ENCODE data around the gene C16orf78.

C16orf78 gene

GRCh38 chr16:49431040-49431439 is 57.4 kb downstream of the C16orf78 start (continued):
- TF ChIP-seq PATZ1 (CRISPR knock-in tag; IDR thresholded peaks at IDR 0.05; ENCODE audit: borderline replicate concordance) (no peak), ESRRG (CRISPR knock-in tag; IDR thresholded peaks at IDR 0.05) (no peak), ZNF8 (CRISPR knock-in tag; IDR thresholded peaks at IDR 0.05) (no peak), ZFP30 (CRISPR knock-in tag; IDR thresholded peaks at IDR 0.05) (no peak), ZNF565 (CRISPR knock-in tag; conservative IDR thresholded peaks at IDR 0.05; ENCODE audit: low read depth) (no peak), OSR1 (CRISPR knock-in tag; IDR thresholded peaks at IDR 0.05) (no peak), TOX (CRISPR knock-in tag; IDR thresholded peaks at IDR 0.05; ENCODE audit: borderline replicate concordance) (no peak), BACH2 (CRISPR knock-in tag; IDR thresholded peaks at IDR 0.05; ENCODE audit: borderline replicate concordance) (no peak), TSHZ2 (CRISPR knock-in tag; IDR thresholded peaks at IDR 0.05) (no peak)

- no peak for TF ChIP-seq PATZ1 (CRISPR knock-in tag; IDR thresholded peaks at IDR 0.05; ENCODE audit: borderline replicate concordance)
- no peak for TF ChIP-seq TOX (CRISPR knock-in tag; IDR thresholded peaks at IDR 0.05; ENCODE audit: borderline replicate concordance)
- no peak for TF ChIP-seq ISL1 (CRISPR knock-in tag; IDR thresholded peaks at IDR 0.05)
- TF ChIP-seq TCF4 (CRISPR knock-in tag; IDR thresholded peaks at IDR 0.05; ENCODE audit: borderline replicate concordance), result no peak
- TF ChIP-seq OSR1 (CRISPR knock-in tag; IDR thresholded peaks at IDR 0.05), result no peak
- no peak for TF ChIP-seq ZFP30 (CRISPR knock-in tag; IDR thresholded peaks at IDR 0.05)
- TF ChIP-seq CSDC2 (CRISPR knock-in tag; IDR thresholded peaks at IDR 0.05), result no peak
- TF ChIP-seq PPARA (CRISPR knock-in tag; IDR thresholded peaks at IDR 0.05; ENCODE audit: borderline replicate concordance), result no peak
- no peak for TF ChIP-seq SNAI2 (CRISPR knock-in tag; IDR thresholded peaks at IDR 0.05)
- TF ChIP-seq TSHZ2 (CRISPR knock-in tag; IDR thresholded peaks at IDR 0.05), result no peak
- no peak for ATAC-seq
Measured at GRCh38 chr16:49431591-49432290, 58.1 kb downstream of the C16orf78 start.

- no peak for TF ChIP-seq CREB5 (CRISPR knock-in tag; IDR thresholded peaks at IDR 0.05; ENCODE audit: low read depth)
- no peak for TF ChIP-seq ESRRG (CRISPR knock-in tag; IDR thresholded peaks at IDR 0.05)
- TF ChIP-seq OSR1 (CRISPR knock-in tag; IDR thresholded peaks at IDR 0.05), result no peak
- TF ChIP-seq GLIS3 (CRISPR knock-in tag; IDR thresholded peaks at IDR 0.05), result no peak
- no peak for TF ChIP-seq ZFP30 (CRISPR knock-in tag; IDR thresholded peaks at IDR 0.05)
- TF ChIP-seq CSDC2 (CRISPR knock-in tag; IDR thresholded peaks at IDR 0.05), result no peak
- no peak for TF ChIP-seq ZNF70 (CRISPR knock-in tag; IDR thresholded peaks at IDR 0.05)
- no peak for TF ChIP-seq SNAI2 (CRISPR knock-in tag; IDR thresholded peaks at IDR 0.05)
- ATAC-seq, result no peak
Measured at GRCh38 chr16:49434733-49435132, 61.1 kb downstream of the C16orf78 start.
